Posterior cingulate gyrus (tissue), 11 donors: ENCODE results near the gene SDF2.
"Not testable (repeated sequence)": the region's sequence is repeated elsewhere in the genome, so short reads cannot be mapped to it uniquely, and the experiment has no call there.

Experiments used
- DNase-seq, 10 donors: peaks; one replicate each; pipeline versions ENCODE4 v3.0.0 to v3.0.0-alpha.2; 2020 to 2021; ENCODE audit warnings: mixed read lengths in 3 of 10
- intact Hi-C: fragments of 100-400 bp; cut with DNase I; formaldehyde crosslinking; loops from one replicate; pipeline ENCODE4 v1.15.1; 2023

Gene SDF2

DNA sequence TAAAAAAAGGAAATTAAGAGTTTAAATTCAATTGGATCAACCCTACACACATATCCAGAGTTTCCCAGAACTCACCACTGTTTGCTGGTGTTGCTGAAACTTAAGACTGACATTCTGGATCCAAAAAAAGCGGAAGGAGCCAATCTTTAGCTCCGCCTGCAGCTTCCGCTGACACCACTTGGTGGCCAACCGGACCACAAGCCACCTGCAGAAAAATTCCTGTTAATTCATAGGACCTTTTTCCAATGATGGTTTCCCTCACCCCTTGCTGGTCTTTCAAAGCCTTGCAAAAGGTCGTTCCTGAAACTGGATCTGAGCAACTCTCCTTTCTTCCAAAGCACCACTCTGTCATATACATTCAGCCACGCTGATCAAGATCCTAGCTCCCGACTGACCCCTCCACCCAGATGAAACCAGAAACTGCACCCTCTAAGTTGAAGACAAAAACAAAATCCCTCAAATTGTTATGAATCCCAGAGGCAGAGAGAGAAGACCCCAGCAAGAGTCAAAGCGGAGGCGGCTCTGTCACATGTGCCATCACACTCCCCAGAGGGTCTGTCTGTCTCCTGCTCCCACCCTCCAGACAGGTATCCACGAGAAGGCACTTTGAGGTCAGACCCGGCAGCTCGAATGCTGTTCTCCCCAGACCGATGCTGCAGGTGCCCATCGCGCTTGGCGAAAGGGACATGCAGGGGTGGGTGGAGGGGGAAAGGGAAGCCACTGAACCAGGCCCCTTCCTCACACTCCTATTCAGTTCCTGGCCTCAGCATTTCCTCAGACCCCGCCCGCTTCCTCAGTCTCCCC, 17.5 kb downstream of the SDF2 start:
- intact Hi-C loops, result loop anchor here (10.0 kb wide), 1 partner anchor 71 kb away; the partner anchor contains the start of genes PROCA1, RAB34 and RPL23A
- DNase-seq, result peak in 3 of 10 donors; percentile 19 to 79 (median 58)

DNA sequence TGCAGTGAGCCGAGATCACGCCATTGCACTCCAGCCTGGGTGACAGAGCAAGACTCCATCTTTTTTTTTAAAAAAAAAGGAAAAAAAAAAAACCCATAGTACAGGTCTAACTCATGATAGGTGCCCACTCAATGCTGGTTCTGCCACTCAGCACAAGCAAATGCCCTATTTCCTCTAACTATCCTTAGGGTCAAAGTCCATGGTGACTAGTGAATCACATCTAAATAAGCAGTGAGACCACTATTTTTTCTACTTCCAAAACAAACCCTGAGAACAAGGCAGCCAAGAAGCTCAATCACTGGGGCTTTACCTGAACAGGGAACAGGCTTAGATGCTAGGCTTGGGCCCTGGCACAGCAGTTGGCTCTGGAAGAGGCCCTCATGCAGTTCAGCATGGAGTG, 20.1 kb downstream of the SDF2 start:
- no peak for DNase-seq
- intact Hi-C loops, result loop anchor here (10.0 kb wide), 1 partner anchor 73 kb away; the partner anchor contains the start of genes PROCA1, RAB34 and RPL23A

DNA sequence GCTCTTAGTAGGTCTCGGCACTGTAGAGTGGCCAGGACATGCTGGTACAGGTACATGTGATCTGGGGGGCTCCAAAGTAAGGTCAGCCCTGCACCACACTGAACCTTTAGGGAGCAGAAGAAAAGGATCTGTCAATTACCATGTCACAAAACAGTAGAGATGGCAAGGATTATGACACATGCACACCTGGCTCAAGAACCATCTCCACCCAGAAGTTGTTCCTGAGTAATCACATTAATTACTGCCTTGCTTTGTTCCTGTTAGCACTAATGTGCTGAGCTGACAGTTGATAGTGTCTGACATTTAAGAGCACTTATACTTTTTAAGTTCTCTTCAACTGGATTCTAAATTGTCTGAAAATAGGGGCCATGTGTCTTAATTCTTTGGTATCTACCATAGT, 26.2 kb downstream of the SDF2 start:
- no peak for DNase-seq
- intact Hi-C loops, result no loop called here

DNA sequence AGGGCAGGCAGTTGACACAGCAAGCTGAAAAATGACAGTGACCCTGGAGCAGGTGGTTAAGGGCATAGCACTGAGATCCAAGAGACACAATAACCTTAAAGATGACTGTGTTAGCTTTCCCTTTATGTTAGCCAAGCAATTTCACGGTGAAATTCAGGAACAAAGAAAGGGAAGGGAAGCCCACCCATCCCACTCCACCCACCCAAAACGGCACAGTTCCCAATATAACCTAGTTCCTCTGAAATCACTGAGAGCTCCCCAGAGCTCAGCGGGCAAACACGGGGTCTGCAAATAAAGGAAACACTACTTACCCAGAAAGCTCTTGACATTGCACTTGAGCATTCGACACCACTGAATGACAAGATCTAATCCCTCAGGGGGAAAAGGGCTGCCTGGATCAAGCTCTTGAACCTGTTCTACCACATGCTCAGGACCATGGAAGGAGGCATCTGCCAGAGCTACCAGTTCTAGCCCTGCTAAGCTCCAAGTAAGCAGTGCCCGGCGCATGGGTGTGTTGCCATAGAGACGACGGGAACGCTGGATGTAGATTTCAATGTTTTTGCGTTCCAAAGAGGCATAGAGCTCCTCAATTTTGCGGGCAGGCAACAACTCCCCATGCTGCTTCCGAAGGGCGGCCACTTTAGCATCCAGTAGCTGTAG, 27.4 kb downstream of the SDF2 start:
- peak in 1 of 10 donors; percentile 69 for DNase-seq
- intact Hi-C loops, result no loop called here

GRCh38 chr17:28626818-28627217, 34.9 kb downstream of the SDF2 start:
- DNase-seq, result no peak

DNA sequence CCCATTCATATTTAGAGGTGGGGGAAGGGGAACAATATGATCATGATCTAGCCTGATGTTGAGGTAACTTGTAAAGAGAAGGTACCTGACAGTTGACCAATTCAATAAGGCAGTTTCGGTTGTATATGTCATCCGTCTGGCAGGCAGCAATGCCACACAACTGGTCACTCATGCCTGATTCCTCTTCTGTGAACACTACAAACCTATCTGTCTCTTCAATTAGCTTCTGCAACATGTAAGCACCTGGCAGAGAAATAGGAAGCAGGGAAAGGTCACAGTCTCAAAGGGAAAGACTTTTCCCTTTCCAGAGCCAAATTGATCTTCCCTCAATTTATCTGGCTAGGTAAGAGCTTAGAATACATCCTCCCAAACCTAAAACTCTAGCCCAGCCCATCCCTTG, 37.6 kb downstream of the SDF2 start:
- intact Hi-C loops, result no loop called here
- DNase-seq, result no peak

More at GRCh38 chr17:28626818-28627217, 34.9 kb downstream of the SDF2 start:
- intact Hi-C loops, result no loop called here

GRCh38 chr17:28623696-28624095, 38.0 kb downstream of the SDF2 start:
- peak in 1 of 10 donors; percentile 65 for DNase-seq
- intact Hi-C loops, result no loop called here

DNA sequence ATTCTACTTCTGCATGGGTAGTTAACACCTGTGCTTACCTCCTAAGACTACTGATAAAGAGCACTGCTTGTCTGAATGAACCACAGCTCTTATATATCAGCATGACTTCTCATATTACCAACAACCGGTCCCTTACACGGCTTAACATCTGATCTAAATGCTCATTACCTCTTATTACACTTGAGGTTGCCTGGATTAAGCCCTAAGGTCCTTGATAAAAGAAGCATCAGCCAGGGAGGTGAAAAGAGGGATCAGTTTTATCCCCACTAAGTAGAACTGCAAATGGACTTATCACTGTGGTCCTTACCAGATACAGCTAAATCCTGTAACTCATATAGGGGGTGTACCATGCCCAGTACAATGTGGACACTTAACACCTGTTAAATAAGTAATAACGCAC, 39.5 kb downstream of the SDF2 start:
- no peak for DNase-seq
- intact Hi-C loops, result no loop called here

GRCh38 chr17:28620010-28620409, 41.7 kb downstream of the SDF2 start:
- DNase-seq, result no peak
- intact Hi-C loops, result no loop called here

DNA sequence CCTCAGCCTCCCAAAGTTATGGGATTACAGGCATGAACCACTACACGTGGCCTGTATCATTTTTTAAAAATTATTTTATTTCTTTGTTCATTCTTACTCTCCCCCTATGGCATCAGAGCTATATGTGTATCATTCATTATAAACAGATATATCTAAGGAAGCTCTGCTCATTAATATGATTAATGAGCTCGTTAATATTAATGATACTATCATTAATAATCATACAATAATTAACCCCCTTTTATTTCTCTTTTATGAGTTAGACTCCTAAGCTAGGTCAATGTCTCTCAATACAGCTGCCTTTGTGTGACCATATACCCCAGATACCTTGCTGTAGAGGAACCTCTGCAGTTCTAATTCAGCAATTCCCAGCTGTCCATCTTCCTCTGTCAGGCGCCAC, 43.2 kb downstream of the SDF2 start:
- intact Hi-C loops, result no loop called here
- no peak for DNase-seq

- intact Hi-C loops, result no loop called here
- DNase-seq, result no peak
Observed at GRCh38 chr17:28616281-28616680, 45.4 kb downstream of the SDF2 start.

DNA sequence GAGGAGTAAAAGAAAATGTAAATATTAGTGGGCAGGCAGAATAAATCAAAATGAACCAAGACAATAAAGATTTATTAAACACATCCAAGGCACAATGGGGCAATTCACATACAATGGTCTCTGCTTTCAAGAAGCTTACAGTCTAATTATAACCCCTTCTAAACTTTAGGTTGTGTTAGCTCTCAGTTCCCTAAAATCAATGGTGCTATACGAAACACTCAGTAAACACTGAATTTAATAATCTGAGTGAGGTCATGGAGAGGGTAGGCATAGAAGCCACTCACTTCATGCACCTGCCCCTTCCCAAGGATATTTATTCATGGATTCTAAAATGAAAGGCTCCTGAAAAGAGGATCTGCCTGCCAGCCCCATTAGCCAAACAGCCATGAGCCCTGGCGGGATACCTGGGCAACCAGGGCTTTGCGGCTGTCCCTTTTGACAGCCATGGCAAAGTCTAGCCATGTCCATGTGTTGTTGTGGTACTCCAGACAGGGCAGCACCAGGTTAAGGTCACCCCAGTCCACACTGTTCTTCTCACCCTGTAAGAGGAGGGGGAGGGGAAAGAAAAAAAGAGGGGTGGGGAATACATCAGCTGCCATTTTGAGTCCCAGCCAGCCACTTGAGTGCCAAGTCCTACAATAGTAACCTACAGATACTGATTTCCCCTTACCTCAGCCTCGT, 46.3 kb downstream of the SDF2 start:
- intact Hi-C loops, result no loop called here
- DNase-seq, result no peak

GRCh38 chr17:28613931-28614381, 47.8 kb downstream of the SDF2 start, which contains the start of gene RSKR:
TSS of gene RSKR (minus strand) at chr17:28614185. CDS start at chr17:28614161, 24 bp downstream.
- peak in 8 of 10 donors; percentile 53 to 95 (median 68) for DNase-seq
- intact Hi-C loops, result loop anchor here (1.0 to 2.0 kb wide), 2 partner anchors 66 to 119 kb away; no protein-coding TSS in a partner anchor

- DNase-seq, result peak in 3 of 10 donors; percentile 45 to 47 (median 45)
- intact Hi-C loops, result loop anchor here (1.0 to 2.0 kb wide), 2 partner anchors 65 to 118 kb away; no protein-coding TSS in a partner anchor
Observed at GRCh38 chr17:28612936-28613872, 48.5 kb downstream of the SDF2 start.

DNA sequence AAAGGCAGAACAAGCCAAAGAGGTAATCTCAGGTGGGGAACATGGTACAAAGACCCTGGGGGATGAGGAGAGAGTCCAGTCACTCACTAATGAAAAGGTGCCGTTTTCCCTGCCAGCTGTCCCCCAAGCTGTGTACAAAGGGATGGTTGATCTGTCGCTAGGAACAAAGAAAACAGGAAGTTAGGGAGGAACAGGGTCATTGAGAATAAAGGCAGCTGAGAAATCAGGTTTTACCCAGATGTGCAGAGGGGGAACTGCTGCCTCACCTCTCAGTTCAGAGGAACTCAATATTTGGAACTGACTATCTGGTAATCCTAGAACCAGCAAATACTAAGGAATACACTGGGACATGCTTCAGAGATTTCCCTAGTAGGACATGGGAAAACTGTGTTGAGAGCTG, 49.2 kb downstream of the SDF2 start:
- intact Hi-C loops, result loop anchor here (2.0 kb wide), 1 partner anchor 118 kb away; no protein-coding TSS in a partner anchor

DNA sequence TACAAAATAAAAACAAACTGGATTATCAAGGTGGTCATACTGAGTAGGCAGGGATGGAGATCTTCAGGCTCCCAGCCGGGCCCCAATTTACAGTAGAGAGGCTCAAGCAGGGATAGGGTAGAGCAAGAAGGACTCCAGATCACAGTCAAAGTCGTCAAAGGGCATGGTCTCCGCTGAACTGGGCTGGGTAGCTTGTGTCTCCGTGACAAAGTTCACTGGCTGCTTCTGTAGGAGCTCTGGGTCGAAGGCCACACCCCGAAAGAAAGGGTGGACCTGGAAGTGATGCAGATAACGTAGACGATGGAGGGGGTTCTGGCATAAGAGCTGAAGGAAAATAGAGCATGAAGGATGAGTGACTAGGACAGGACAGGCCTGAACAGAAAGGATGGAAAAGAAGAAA, 51.3 kb downstream of the SDF2 start:
- intact Hi-C loops, result no loop called here
- DNase-seq, result no peak

More for the DNA sequence above, 49.2 kb downstream of the SDF2 start:
- DNase-seq, result no peak

- DNase-seq, intact Hi-C loops: not testable (repeated sequence)
Observed at GRCh38 chr17:28604031-28604430, 57.7 kb downstream of the SDF2 start.

GRCh38 chr17:28599311-28600184, 62.2 kb downstream of the SDF2 start:
- intact Hi-C loops, result no loop called here
- DNase-seq, result peak in 7 of 10 donors; percentile 21 to 89 (median 63)
